ENCODE results near the gene DMBT1.

DNA sequence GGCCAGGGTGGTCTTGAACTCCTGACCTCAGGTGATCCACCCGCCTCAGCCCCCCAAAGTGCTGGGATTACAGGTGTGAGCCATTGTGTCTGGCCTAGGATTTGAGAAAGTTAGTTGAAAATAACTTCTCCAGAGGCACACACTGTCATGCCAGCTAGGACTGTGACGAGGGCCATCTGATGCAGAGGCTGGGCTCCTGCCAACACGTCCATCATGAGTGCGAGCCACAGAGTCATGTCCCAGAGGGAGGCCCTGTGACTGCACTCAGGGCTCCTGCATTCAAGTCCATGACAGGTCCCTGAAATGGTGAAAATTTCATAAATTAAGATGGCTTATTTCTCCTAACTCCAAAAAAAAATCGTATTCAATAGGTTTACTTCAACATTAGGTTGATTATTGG, 122.0 kb downstream of the DMBT1 start:
- no peak for TF ChIP-seq POLR2AphosphoS5 (IDR thresholded peaks at IDR 0.05; ENCODE audit: low read depth, low read length)
- no peak for TF ChIP-seq POLR2A (IDR thresholded peaks at IDR 0.05; ENCODE audit: low read depth, low read length)
- TF ChIP-seq TAF1 (IDR thresholded peaks at IDR 0.05; ENCODE audit: low read depth, low read length), result no peak
- TF ChIP-seq SPI1 (IDR thresholded peaks at IDR 0.05; ENCODE audit: low read depth, low read length), result no peak
